Endodermal cell (in vitro differentiated cells): ENCODE data around the gene IFIT2. TPM values are rescaled to one million over a fixed set of nuclear protein-coding genes. Genes with fewer than 3 reads are reported as not detected.

Experiments
- DNase-seq: peaks from one replicate; pipeline ENCODE4 v3.0.0-alpha.2; 2017
- H3K27ac ChIP-seq: 2 replicates; pipeline ENCODE4 v1.5.1; 2013; ENCODE audit warnings: mild to moderate bottlenecking, low read depth, low read length, moderate library complexity
- H3K27me3 ChIP-seq: 2 replicates; pipeline ENCODE4 v1.6.1; 2013; ENCODE audit warnings: mild to moderate bottlenecking, low read length, moderate library complexity; ENCODE audit not compliant: insufficient read depth, control insufficient read depth, poor library complexity, severe bottlenecking
- H3K36me3 ChIP-seq: 2 replicates; pipeline ENCODE4 v1.7.0; 2013; ENCODE audit warnings: mild to moderate bottlenecking, low read length, moderate library complexity; ENCODE audit not compliant: control insufficient read depth, insufficient read depth
- H3K4me1 ChIP-seq: one replicate; pipeline ENCODE4 v1.7.0; 2013; ENCODE audit warnings: low read length; ENCODE audit not compliant: control insufficient read depth, insufficient read depth
- H3K4me3 ChIP-seq: 2 replicates; pipeline ENCODE4 v1.5.1; 2013; ENCODE audit warnings: mild to moderate bottlenecking, low read length, moderate library complexity
- H3K9ac ChIP-seq: 2 replicates; pipeline ENCODE4 v1.6.1; 2013; ENCODE audit warnings: mild to moderate bottlenecking, low read length, moderate library complexity; ENCODE audit not compliant: poor library complexity, severe bottlenecking; ENCODE audit errors: extremely low read depth
- H3K9me3 ChIP-seq: 2 replicates; pipeline ENCODE4 v1.6.1; 2013; ENCODE audit warnings: mild to moderate bottlenecking, low read length, moderate library complexity; ENCODE audit not compliant: control insufficient read depth
- H3K27ac Mint-ChIP-seq: 2 replicates; pipeline ENCODE4 v1.8.0; 2020; ENCODE audit warnings: mixed read lengths
- H3K27me3 Mint-ChIP-seq: 2 replicates; pipeline ENCODE4 v1.8.0; 2021; ENCODE audit warnings: mild to moderate bottlenecking, mixed read lengths; ENCODE audit not compliant: insufficient read depth
- H3K36me3 Mint-ChIP-seq: 2 replicates; pipeline ENCODE4 v1.8.0; 2020; ENCODE audit warnings: low read depth, mixed read lengths
- H3K4me1 Mint-ChIP-seq: 2 replicates; pipeline ENCODE4 v1.8.0; 2020; ENCODE audit warnings: mixed read lengths
- H3K4me3 Mint-ChIP-seq: 2 replicates; pipeline ENCODE4 v1.8.0; 2020; ENCODE audit warnings: mild to moderate bottlenecking, moderate library complexity, mixed read lengths
- H3K9me3 Mint-ChIP-seq: 2 replicates; pipeline ENCODE4 v1.8.0; 2020; ENCODE audit warnings: mild to moderate bottlenecking, mixed read lengths
- CTCF ChIP-seq: fragments of 200-600 bp; sonication (generic); conservative IDR thresholded peaks from 2 replicates; pipeline ENCODE4 v1.5.0; 2021; ENCODE audit warnings: antibody characterized with exemption, mild to moderate bottlenecking
- WGBS, 2 experiments: methylation state at CpG; one replicate each; pipeline versions ENCODE4 v1.1.5 to v1.1.7; 2013; ENCODE audit warnings: missing lambda C conversion rate in 2 of 2, mixed read lengths in 1 of 2; ENCODE audit not compliant: insufficient coverage in 1 of 2, insufficient read length in 1 of 2; 5-methylcytosine and 5-hydroxymethylcytosine counted together
- total RNA-seq, 2 donors: library from RNA; stranded (reverse); fragmentation: NEBNext Ultra II Directional in 1 of 2; extraction: Animal tissue kit (Norgen Biotek cat#: 25700) in 1 of 2; gene quantifications; 2 replicates in 1 of 2; 3 replicates in 1 of 2; pipeline ENCODE4 v1.2.1, GENCODE V29; 2021

Gene IFIT2
- total RNA-seq, 2 donors from 2014 or later = 0.37 TPM; not detected in 1

- Mint-ChIP-seq H3K4me1 (peaks cover 21% of the 10 kb centered on the region), H3K36me3 (no peaks in the 10 kb centered on the region), H3K4me3 (no peak overlapping the region), H3K27ac (no peak overlapping the region), H3K9me3 (no peaks in the 10 kb centered on the region), H3K27me3 (peaks cover 2% of the 10 kb centered on the region)
- H3K4me3 ChIP-seq = no peak overlapping the region
- TF ChIP-seq CTCF = no peak
- no peaks in the 10 kb centered on the region for H3K27me3 ChIP-seq
- H3K4me1 ChIP-seq = no peaks in the 10 kb centered on the region
- no peak overlapping the region for H3K9ac ChIP-seq
- no peak for DNase-seq
- no peaks in the 10 kb centered on the region for H3K36me3 ChIP-seq
- WGBS, 2 experiments = 76 to 100% methylated on average over 2 of the region's 3 CpGs
- H3K9me3 ChIP-seq = peaks cover 5% of the 10 kb centered on the region
- H3K27ac ChIP-seq = no peak overlapping the region
These were observed 779 bp downstream of the IFIT2 start for GRCh38 chr10:89302625-89303024.

GRCh38 chr10:89303161-89303560 lies 1.3 kb downstream of the IFIT2 start:
- H3K27me3 Mint-ChIP-seq = peaks cover 2% of the 10 kb centered on the region
- WGBS, 2 experiments = 91% methylated on average over 2 of the region's 2 CpGs; no CpG with 5 or more reads in 1 of the 2 experiments
- H3K9ac ChIP-seq = no peak overlapping the region
- no peak overlapping the region for H3K27ac Mint-ChIP-seq
- H3K27ac ChIP-seq = no peak overlapping the region
- peaks cover 21% of the 10 kb centered on the region for H3K4me1 Mint-ChIP-seq
- H3K4me3 Mint-ChIP-seq = no peak overlapping the region
- no peaks in the 10 kb centered on the region for H3K36me3 ChIP-seq
- H3K36me3 Mint-ChIP-seq = no peaks in the 10 kb centered on the region
- no peak for TF ChIP-seq CTCF
- no peak overlapping the region for H3K4me3 ChIP-seq
- no peaks in the 10 kb centered on the region for H3K4me1 ChIP-seq
- H3K9me3 ChIP-seq = peaks cover 5% of the 10 kb centered on the region
- DNase-seq = no peak
- no peaks in the 10 kb centered on the region for H3K9me3 Mint-ChIP-seq
- H3K27me3 ChIP-seq = no peaks in the 10 kb centered on the region

- 90 to 100% methylated on average over 3 to 4 of the region's 4 CpGs for WGBS, 2 experiments
- no peaks in the 10 kb centered on the region for H3K27me3 ChIP-seq
- no peak overlapping the region for H3K9ac ChIP-seq
- peaks cover 5% of the 10 kb centered on the region for H3K9me3 ChIP-seq
- H3K4me3 Mint-ChIP-seq = no peak overlapping the region
- DNase-seq = no peak
- peak; percentile 28 for TF ChIP-seq CTCF
- peaks cover 2% of the 10 kb centered on the region for H3K27me3 Mint-ChIP-seq
- no peaks in the 10 kb centered on the region for H3K4me1 ChIP-seq
- H3K36me3 ChIP-seq = no peaks in the 10 kb centered on the region
- H3K4me3 ChIP-seq = no peak overlapping the region
- no peaks in the 10 kb centered on the region for H3K9me3 Mint-ChIP-seq
- no peak overlapping the region for H3K27ac ChIP-seq
- no peaks in the 10 kb centered on the region for H3K36me3 Mint-ChIP-seq
- no peak overlapping the region for H3K27ac Mint-ChIP-seq
- peaks cover 21% of the 10 kb centered on the region for H3K4me1 Mint-ChIP-seq
These were observed 2.2 kb downstream of the IFIT2 start for GRCh38 chr10:89304026-89304425.
